Body of pancreas (tissue), 4 donors: ENCODE results near the gene CENPK. TPM values are rescaled to one million over a fixed set of nuclear protein-coding genes. Genes with fewer than 3 reads are reported as not detected.

Experiments
- ATAC-seq: fragments of 150-250 bp; one replicate; pipeline ENCODE4 v1.9.1; 2016
- DNase-seq, 4 donors: peaks; one replicate each; pipeline ENCODE4 v3.0.0-alpha.2; 2019
- H3K27ac ChIP-seq, 4 donors: fragments of 200-600 bp; sonication (generic); 1 replicate in 3 of 4; 2 replicates in 1 of 4; pipeline versions ENCODE4 v1.5.1 to v1.6.1; 2016 to 2019; ENCODE audit warnings: mild to moderate bottlenecking in 1 of 4, mixed read lengths in 1 of 4, moderate library complexity in 1 of 4
- H3K27me3 ChIP-seq, 2 donors: fragments of 200-600 bp; sonication (generic); one replicate each; pipeline ENCODE4 v1.6.0; 2016; ENCODE audit warnings: mild to moderate bottlenecking in 1 of 2
- H3K36me3 ChIP-seq, 2 donors: fragments of 200-600 bp; sonication (generic); replicated peaks in 1 of 2; 2 replicates each; pipeline ENCODE4 v1.5.1; 2016; ENCODE audit warnings: low read depth in 2 of 2; ENCODE audit not compliant: insufficient read depth in 1 of 2
- H3K4me1 ChIP-seq: fragments of 200-600 bp; sonication (generic); one replicate; pipeline ENCODE4 v1.6.0; 2016
- H3K4me3 ChIP-seq, 2 donors: fragments of 200-600 bp; sonication (generic); 1 replicate in 1 of 2; 2 replicates in 1 of 2; pipeline ENCODE4 v1.5.1; 2016 to 2019
- H3K9me3 ChIP-seq, 3 donors: fragments of 200-600 bp; sonication (generic); 1 replicate in 2 of 3; 2 replicates in 1 of 3; pipeline ENCODE4 v1.5.1; 2016
- CTCF ChIP-seq, 7 experiments: fragments of 450-650 bp in 4 of 7; fragments of 200-600 bp in 3 of 7; sonication (generic) in 3 of 7; IDR thresholded peaks; one replicate each; pipeline ENCODE4 v1.5.1; 2016 to 2019; ENCODE audit warnings: antibody characterized with exemption in 7 of 7
- POLR2A ChIP-seq, 3 donors: fragments of 450-650 bp; IDR thresholded peaks; one replicate each; pipeline ENCODE4 v1.6.1; 2016; ENCODE audit warnings: antibody characterized with exemption in 3 of 3, mild to moderate bottlenecking in 2 of 3
- WGBS, 2 donors: methylation state at CpG; one replicate each; pipeline ENCODE4 v1.1.5; 2017; 5-methylcytosine and 5-hydroxymethylcytosine counted together
- intact Hi-C: fragments of 100-400 bp; cut with DNase I; formaldehyde crosslinking; loops from one replicate; pipeline ENCODE4 v1.15.1; 2023
- total RNA-seq, 2 donors: library from RNA; depleted of rRNA; stranded (reverse); fragments of >200 nt; gene quantifications; one replicate each; pipeline ENCODE4 v1.1.0, GENCODE V29; 2016

CENPK gene
- total RNA-seq, 2 donors from 2014 or later = 1.3 TPM; not detected in 1

- Histone ChIP-seq H3K4me3 (no peak overlapping the region), H3K9me3 (no peaks in the 10 kb centered on the region), H3K4me1 (no peaks in the 10 kb centered on the region), H3K27me3 (no peaks in the 10 kb centered on the region), H3K36me3 (no peaks in the 10 kb centered on the region), H3K27ac (no peak overlapping the region)
- no peak for ATAC-seq
- no peak for DNase-seq
- intact Hi-C loops = no loop called here
- no peak for TF ChIP-seq CTCF (IDR thresholded peaks at IDR 0.05)
- WGBS, 2 donors = 81 to 88% methylated on average over 3 of the region's 3 CpGs
Observed at GRCh38 chr5:65525726-65526125, 37.2 kb downstream of the CENPK start.

GRCh38 chr5:65512170-65512937 lies 50.6 kb downstream of the CENPK start:
- 64 to 73% methylated on average over 6 of the region's 6 CpGs for WGBS, 2 donors
- no peak for TF ChIP-seq CTCF (IDR thresholded peaks at IDR 0.05)
- TF ChIP-seq POLR2A (IDR thresholded peaks at IDR 0.05) = no peak
- ATAC-seq (no peak), DNase-seq (no peak)
- H3K4me3 ChIP-seq = no peak overlapping the region
- H3K27ac ChIP-seq = no peak overlapping the region
- no peaks in the 10 kb centered on the region for H3K36me3 ChIP-seq
- H3K27me3 ChIP-seq = no peaks in the 10 kb centered on the region
- H3K9me3 ChIP-seq = no peaks in the 10 kb centered on the region
- H3K4me1 ChIP-seq = no peaks in the 10 kb centered on the region
- intact Hi-C loops = no loop called here

- no peak for TF ChIP-seq POLR2A (IDR thresholded peaks at IDR 0.05)
- TF ChIP-seq CTCF (IDR thresholded peaks at IDR 0.05) = no peak
- WGBS, 2 donors = 84 to 98% methylated on average over 2 of the region's 2 CpGs
Observed at GRCh38 chr5:65508978-65509377, 54.0 kb downstream of the CENPK start.

GRCh38 chr5:65506961-65507360 lies 56.0 kb downstream of the CENPK start:
- H3K9me3 ChIP-seq = no peaks in the 10 kb centered on the region
- TF ChIP-seq POLR2A (IDR thresholded peaks at IDR 0.05) = no peak
- TF ChIP-seq CTCF (IDR thresholded peaks at IDR 0.05) = no peak
- intact Hi-C loops = no loop called here
- no peak overlapping the region for H3K4me3 ChIP-seq
- ATAC-seq = no peak
- no peaks in the 10 kb centered on the region for H3K4me1 ChIP-seq
- no peaks in the 10 kb centered on the region for H3K36me3 ChIP-seq
- no peak for DNase-seq
- WGBS, 2 donors = 47 to 49% methylated on average over 3 of the region's 3 CpGs
- H3K27ac ChIP-seq = no peak overlapping the region
- no peaks in the 10 kb centered on the region for H3K27me3 ChIP-seq

More at GRCh38 chr5:65508978-65509377, 54.0 kb downstream of the CENPK start:
- DNase-seq (no peak), ATAC-seq (no peak)
- Histone ChIP-seq H3K27me3 (no peaks in the 10 kb centered on the region), H3K4me3 (no peak overlapping the region), H3K27ac (no peak overlapping the region), H3K36me3 (no peaks in the 10 kb centered on the region), H3K4me1 (no peaks in the 10 kb centered on the region), H3K9me3 (no peaks in the 10 kb centered on the region)
- intact Hi-C loops = no loop called here

- Histone ChIP-seq H3K27ac (no peak overlapping the region), H3K4me3 (no peak overlapping the region), H3K4me1 (no peaks in the 10 kb centered on the region), H3K27me3 (no peaks in the 10 kb centered on the region), H3K9me3 (no peaks in the 10 kb centered on the region), H3K36me3 (no peaks in the 10 kb centered on the region)
- no peak for TF ChIP-seq CTCF (IDR thresholded peaks at IDR 0.05)
- TF ChIP-seq POLR2A (IDR thresholded peaks at IDR 0.05) = no peak
- DNase-seq = no peak
- intact Hi-C loops = loop anchor here (10.0 kb wide), 1 partner anchor 394 kb away; no protein-coding TSS in a partner anchor
- ATAC-seq = no peak
- 68 to 75% methylated on average over 4 of the region's 4 CpGs for WGBS, 2 donors
Observed at GRCh38 chr5:65489119-65489518, 73.8 kb downstream of the CENPK start.
